IMR-90 (cell line): Measurements from ENCODE around the gene PBX3. TPM values are rescaled to one million over a fixed set of nuclear protein-coding genes. Genes with fewer than 3 reads are reported as not detected.

Experiments
- ATAC-seq: fragments of 200-7000 bp; cut with Tn5 transposase; 2 replicates; pipeline ENCODE4 v1.9.1; 2020; ENCODE audit warnings: low read depth, mild to moderate bottlenecking, moderate library complexity
- BruUV-seq: library from RNA; stranded (reverse); fragments of 400-500 nt; replicated peaks from 2 replicates; lab custom pipeline; 2021; lab: Mats Ljungman, UMichigan
- CTCF ChIA-PET: fragments of 300-600 bp; formaldehyde crosslinking; extraction: SDS; loops from one replicate; lab custom pipeline; 2021; ENCODE audit warnings: antibody characterized with exemption; lab: Yijun Ruan, JAX
- POLR2A ChIA-PET: fragments of 300-600 bp; sonication (Branson Sonifier 250); formaldehyde crosslinking; loops from one replicate; lab custom pipeline; 2022; ENCODE audit warnings: antibody characterized with exemption; ENCODE audit not compliant: unreplicated experiment; lab: Charles Lee
- DNase-seq: peaks from one replicate; pipeline ENCODE4 v3.0.0; 2013
- H2AFZ ChIP-seq: replicated peaks from 2 replicates; pipeline ENCODE3; 2013; ENCODE audit warnings: low read length, mild to moderate bottlenecking; ENCODE audit not compliant: poor library complexity
- H2AK5ac ChIP-seq: 2 replicates; pipeline ENCODE4 v1.6.1; 2013; ENCODE audit warnings: low read depth, low read length, inconsistent platforms
- H2AK9ac ChIP-seq: replicated peaks from 2 replicates; pipeline ENCODE3; 2013; ENCODE audit warnings: mild to moderate bottlenecking, low read depth, low read length, moderate library complexity; ENCODE audit not compliant: poor library complexity
- H2BK120ac ChIP-seq: 2 replicates; pipeline ENCODE4 v1.6.1; 2013; ENCODE audit warnings: low read depth, low read length, inconsistent platforms
- H2BK15ac ChIP-seq: 3 replicates; pipeline ENCODE4 v1.6.1; 2013; ENCODE audit warnings: low read depth, low read length, inconsistent platforms
- H2BK20ac ChIP-seq: 2 replicates; pipeline ENCODE4 v1.6.1; 2013; ENCODE audit warnings: low read depth, mild to moderate bottlenecking, inconsistent platforms, low read length, moderate library complexity
- H2BK5ac ChIP-seq: 2 replicates; pipeline ENCODE4 v1.6.1; 2013; ENCODE audit warnings: mild to moderate bottlenecking, low read depth, low read length, inconsistent platforms; ENCODE audit not compliant: poor library complexity, severe bottlenecking
- H3K14ac ChIP-seq: replicated peaks from 2 replicates; pipeline ENCODE4 v1.6.1; 2013; ENCODE audit warnings: low read depth, low read length, inconsistent platforms
- H3K18ac ChIP-seq: 2 replicates; pipeline ENCODE4 v1.6.1; 2013; ENCODE audit warnings: low read depth, low read length, control low read depth
- H3K23ac ChIP-seq: 2 replicates; pipeline ENCODE4 v1.6.1; 2013; ENCODE audit warnings: low read depth, low read length, inconsistent platforms
- H3K27ac ChIP-seq: 2 replicates; pipeline ENCODE4 v1.5.1; 2013; ENCODE audit warnings: mild to moderate bottlenecking, control low read depth, low read length; ENCODE audit not compliant: insufficient read depth
- H3K27me3 ChIP-seq: 2 replicates; pipeline ENCODE4 v1.6.1; 2013; ENCODE audit warnings: low read length; ENCODE audit not compliant: control insufficient read depth, insufficient read depth
- H3K36me3 ChIP-seq: 2 replicates; pipeline ENCODE4 v1.6.1; 2013; ENCODE audit warnings: low read length, mixed read lengths; ENCODE audit not compliant: control insufficient read depth, insufficient read depth
- H3K4ac ChIP-seq: 2 replicates; pipeline ENCODE4 v1.6.1; 2013; ENCODE audit warnings: low read depth, low read length, inconsistent platforms
- H3K4me1 ChIP-seq: 2 replicates; pipeline ENCODE4 v1.6.1; 2013; ENCODE audit warnings: low read length, mixed read lengths; ENCODE audit not compliant: control insufficient read depth, insufficient read depth
- H3K4me2 ChIP-seq: 2 replicates; pipeline ENCODE4 v1.6.1; 2013; ENCODE audit warnings: low read depth, mild to moderate bottlenecking, control low read depth, low read length, moderate library complexity
- H3K4me3 ChIP-seq: 2 replicates; pipeline ENCODE4 v1.5.1; 2013; ENCODE audit warnings: low read depth, mild to moderate bottlenecking, control low read depth, low read length, moderate library complexity; ENCODE audit not compliant: insufficient read depth
- H3K56ac ChIP-seq: 2 replicates; pipeline ENCODE4 v1.6.1; 2013; ENCODE audit warnings: low read length, inconsistent platforms; ENCODE audit not compliant: insufficient read depth; ENCODE audit errors: extremely low read depth
- H3K79me1 ChIP-seq, 2 experiments: 2 replicates each; pipeline ENCODE4 v1.6.1; 2013; ENCODE audit warnings: low read length in 2 of 2, inconsistent platforms in 1 of 2, low read depth in 1 of 2
- H3K9ac ChIP-seq: 2 replicates; pipeline ENCODE4 v1.6.1; 2013; ENCODE audit warnings: low read depth, low read length, control low read depth
- H3K9me1 ChIP-seq: 2 replicates; pipeline ENCODE4 v1.6.1; 2013; ENCODE audit warnings: low read length, inconsistent platforms; ENCODE audit not compliant: insufficient read depth
- H3K9me3 ChIP-seq: 2 replicates; pipeline ENCODE4 v1.6.1; 2013; ENCODE audit warnings: low read length; ENCODE audit not compliant: control insufficient read depth, insufficient read depth
- H4K20me1 ChIP-seq: 2 replicates; pipeline ENCODE4 v1.6.1; 2013; ENCODE audit warnings: low read length, inconsistent platforms; ENCODE audit not compliant: insufficient read depth
- H4K5ac ChIP-seq: 2 replicates; pipeline ENCODE4 v1.6.1; 2013; ENCODE audit warnings: mild to moderate bottlenecking, low read depth, low read length, control low read depth
- H4K8ac ChIP-seq, 2 experiments: 2 replicates each; pipeline ENCODE4 v1.6.1; 2013; ENCODE audit warnings: low read depth in 2 of 2, low read length in 2 of 2, control low read depth in 1 of 2, inconsistent platforms in 1 of 2
- H4K91ac ChIP-seq: 2 replicates; pipeline ENCODE4 v1.6.1; 2013; ENCODE audit warnings: low read depth, low read length, inconsistent platforms; ENCODE audit not compliant: insufficient read depth
- BHLHE40 ChIP-seq: fragments of 150-350 bp; IDR thresholded peaks from 2 replicates; pipeline ENCODE4 v1.6.1; 2016; ENCODE audit warnings: mild to moderate bottlenecking, low read depth, low read length
- NFE2L2 ChIP-seq: fragments of 150-350 bp; IDR thresholded peaks from 2 replicates; pipeline ENCODE4 v1.6.1; 2016; ENCODE audit warnings: low read depth, mild to moderate bottlenecking, low read length
- RFX5 ChIP-seq: IDR thresholded peaks from 2 replicates; pipeline ENCODE4 v1.8.0; 2012; ENCODE audit warnings: low read depth, mild to moderate bottlenecking, low read length, moderate library complexity
- USF2 ChIP-seq: fragments of 150-350 bp; IDR thresholded peaks from 2 replicates; pipeline ENCODE4 v1.6.1; 2017; ENCODE audit warnings: mild to moderate bottlenecking, antibody characterized with exemption, low read length, low read depth
- WGBS, 2 experiments: methylation state at CpG; one replicate each; pipeline versions ENCODE4 v1.1.5 to v1.1.7; 2013; ENCODE audit warnings: missing lambda C conversion rate in 2 of 2; ENCODE audit not compliant: insufficient read length in 1 of 2; ENCODE audit errors: extremely low coverage in 2 of 2; 5-methylcytosine and 5-hydroxymethylcytosine counted together
- dilution Hi-C: fragments of 300-500 bp; cut with HindIII; formaldehyde crosslinking; loops from one replicate; pipeline ENCODE4 v1.14.3; 2018; ENCODE audit warnings: low sequenced_read_pairs; ENCODE audit not compliant: unreplicated experiment
- in situ Hi-C: fragments of 300-500 bp; cut with MboI; formaldehyde crosslinking; loops from 3 replicates; pipeline ENCODE4 v1.14.3; 2019; ENCODE audit warnings: low sequenced_read_pairs, inconsistent platforms, mixed read lengths
- intact Hi-C: fragments of 100-400 bp; cut with micrococcal nuclease; formaldehyde crosslinking; loops from 2 replicates; pipeline ENCODE4 v1.10.0; 2022
- polyA plus RNA-seq, 3 experiments: library from polyadenylated mRNA; depleted of rRNA; stranded (reverse); fragments of >200 nt; gene quantifications; 2 replicates each; pipeline ENCODE4 v1.2.3, GENCODE V29; 2012; ENCODE audit warnings: low replicate concordance in 1 of 3
- total RNA-seq: library from RNA; depleted of rRNA; stranded (reverse); fragments of >200 nt; gene quantifications from 2 replicates; pipeline ENCODE4 v1.2.3, GENCODE V29; 2012

The PBX3 gene
- total and polyA plus RNA-seq, 2 of the 4 experiments (the other 2 are of a cell fraction) = 12.0 to 15.6 TPM

GRCh38 chr9:125878164-125878631 is 131.0 kb downstream of the PBX3 start:
- DNase-seq = no peak
- Histone ChIP-seq H3K36me3 (no peaks in the 10 kb centered on the region), H3K9me3 (no peaks in the 10 kb centered on the region), H3K9me1 (no peaks in the 10 kb centered on the region), H2AK9ac (no peak overlapping the region), H2BK20ac (no peak overlapping the region), H3K4ac (no peak overlapping the region), H4K20me1 (no peaks in the 10 kb centered on the region), H4K91ac (no peak overlapping the region), H3K18ac (no peak overlapping the region), H3K14ac (no peak overlapping the region; the same call in 1 of the 2 replicates), H3K4me2 (no peak overlapping the region), H2BK5ac (no peak overlapping the region), H3K56ac (no peak overlapping the region), H4K5ac (no peak overlapping the region), H2AK5ac (no peak overlapping the region), H4K8ac (peak overlapping the region; percentile 40 to 43; a peak in 1 of 4 replicates), H3K4me3 (no peak overlapping the region), H3K9ac (no peak overlapping the region), H3K23ac (no peak overlapping the region; the same call in 1 of the 2 replicates), H3K27me3 (no peaks in the 10 kb centered on the region), H3K27ac (no peak overlapping the region), H3K79me1 (peaks cover 12 to 17% of the 10 kb centered on the region in 2 experiments), H2AFZ (peak overlapping the region; percentile 33), H2BK120ac (no peak overlapping the region), H3K4me1 (no peaks in the 10 kb centered on the region), H2BK15ac (no peak overlapping the region)
- no CpG with 5 or more reads among the region's 3 CpGs for WGBS, 2 experiments
- ATAC-seq = peak; percentile 42; the same call in 1 of the 2 replicates
- in situ Hi-C loops = no loop called here
- dilution Hi-C loops = no loop called here
- intact Hi-C loops = no loop called here
- no TSS peak for BruUV-seq
- TF ChIP-seq RFX5 (no peak), BHLHE40 (no peak), USF2 (no peak), NFE2L2 (no peak)
- CTCF ChIA-PET = no interaction called here
- POLR2A ChIA-PET = no interaction called here
